ENCODE measurements around the gene AGR3.
A peak's percentile ranks its signal among the peaks of the same experiment; 100 is the strongest.

DNA sequence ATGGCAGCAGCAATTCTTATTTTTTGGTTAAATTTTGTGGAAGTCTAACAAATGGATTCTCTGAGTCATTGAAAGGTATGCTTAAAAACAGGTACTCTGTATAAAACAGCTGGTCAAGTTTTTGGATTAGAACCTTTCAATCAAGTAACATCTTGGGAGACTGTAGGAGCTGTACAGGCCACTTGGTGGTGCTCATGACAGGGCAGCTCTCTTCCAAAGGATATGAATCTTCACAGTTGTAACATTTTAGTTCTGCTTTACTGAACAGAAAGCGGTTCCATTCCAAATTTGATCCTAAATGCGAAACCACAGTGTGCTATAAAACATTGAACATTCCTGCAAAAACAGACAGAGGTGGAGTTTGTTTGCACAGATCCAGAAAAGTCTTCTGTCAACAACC lies 44.5 kb upstream of the AGR3 start:
- peak; percentile 67 for TF ChIP-seq CTCF (IDR thresholded peaks at IDR 0.05)
- no peak for TF ChIP-seq ZFX (IDR thresholded peaks at IDR 0.05; ENCODE audit: borderline replicate concordance)

Data from 22Rv1 (cell line).